HG03342 (cell line): ENCODE data around the gene ORM2.

Experiments used
- ATAC-seq: cut with Tn5 transposase; IDR thresholded peaks from one replicate; pipeline ENCODE4 v1.9.1; 2021; ENCODE audit warnings: mild to moderate bottlenecking, moderate library complexity; ENCODE audit not compliant: unreplicated experiment

ORM2 gene

GRCh38 chr9:114367772-114368569 lies 38.3 kb downstream of the ORM2 start:
- ATAC-seq, result no peak

GRCh38 chr9:114369216-114370130 lies 39.8 kb downstream of the ORM2 start:
- ATAC-seq, result no peak

- no peak for ATAC-seq
Measured at GRCh38 chr9:114370251-114370967, 40.7 kb downstream of the ORM2 start.

DNA sequence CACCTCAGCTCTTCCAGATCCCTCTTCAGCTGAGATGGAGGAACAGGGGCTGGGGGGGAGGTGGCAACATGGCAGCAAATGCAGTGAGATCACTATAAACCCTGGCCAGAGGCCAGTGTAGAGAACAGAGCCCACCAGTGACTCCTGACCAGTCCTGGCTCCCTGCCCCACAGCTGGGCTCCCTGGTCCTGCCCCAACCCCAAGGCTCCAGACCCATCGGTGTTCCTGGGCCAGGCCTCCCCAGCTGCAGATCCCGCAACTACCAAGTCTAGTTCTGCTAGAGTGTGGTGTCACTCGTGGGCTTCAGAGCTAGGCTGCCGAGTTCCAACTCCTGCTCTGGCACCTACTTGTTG lies 41.3 kb downstream of the ORM2 start:
- ATAC-seq, result no peak

- no peak for ATAC-seq
Measured at GRCh38 chr9:114371343-114371944, 41.8 kb downstream of the ORM2 start.

- no peak for ATAC-seq
Measured at GRCh38 chr9:114371973-114372917, 42.6 kb downstream of the ORM2 start.

DNA sequence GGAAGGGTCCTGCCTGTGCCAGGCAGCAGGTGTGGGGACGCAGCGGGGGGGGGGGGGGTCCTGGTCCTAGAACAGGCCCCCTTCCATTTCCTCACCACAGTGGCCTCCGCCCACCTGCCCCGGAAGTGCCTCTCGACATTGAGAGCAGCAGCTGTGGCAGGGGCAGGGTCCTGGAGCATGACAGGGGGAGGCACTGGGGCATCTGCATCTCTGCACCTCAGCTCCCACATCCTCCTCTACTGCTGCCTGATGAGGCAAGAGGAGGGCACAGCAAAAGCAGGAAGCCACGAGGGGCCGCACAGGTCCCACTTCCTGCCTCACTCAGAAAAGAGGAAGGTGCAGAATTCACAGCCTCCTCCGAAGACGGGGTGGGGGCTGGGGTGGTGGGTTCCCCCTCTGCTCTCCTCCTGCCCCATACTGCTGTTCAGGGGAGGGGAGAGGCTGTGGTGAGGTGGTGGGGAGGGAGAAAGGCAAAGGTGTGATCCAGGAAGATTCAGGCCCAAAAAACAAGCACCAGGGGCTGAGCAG lies 43.3 kb downstream of the ORM2 start:
- peak; percentile 95 for ATAC-seq

GRCh38 chr9:114373960-114374730 lies 44.5 kb downstream of the ORM2 start:
- ATAC-seq, result no peak

- ATAC-seq, result no peak
Measured at GRCh38 chr9:114374936-114375335, 45.3 kb downstream of the ORM2 start.

DNA sequence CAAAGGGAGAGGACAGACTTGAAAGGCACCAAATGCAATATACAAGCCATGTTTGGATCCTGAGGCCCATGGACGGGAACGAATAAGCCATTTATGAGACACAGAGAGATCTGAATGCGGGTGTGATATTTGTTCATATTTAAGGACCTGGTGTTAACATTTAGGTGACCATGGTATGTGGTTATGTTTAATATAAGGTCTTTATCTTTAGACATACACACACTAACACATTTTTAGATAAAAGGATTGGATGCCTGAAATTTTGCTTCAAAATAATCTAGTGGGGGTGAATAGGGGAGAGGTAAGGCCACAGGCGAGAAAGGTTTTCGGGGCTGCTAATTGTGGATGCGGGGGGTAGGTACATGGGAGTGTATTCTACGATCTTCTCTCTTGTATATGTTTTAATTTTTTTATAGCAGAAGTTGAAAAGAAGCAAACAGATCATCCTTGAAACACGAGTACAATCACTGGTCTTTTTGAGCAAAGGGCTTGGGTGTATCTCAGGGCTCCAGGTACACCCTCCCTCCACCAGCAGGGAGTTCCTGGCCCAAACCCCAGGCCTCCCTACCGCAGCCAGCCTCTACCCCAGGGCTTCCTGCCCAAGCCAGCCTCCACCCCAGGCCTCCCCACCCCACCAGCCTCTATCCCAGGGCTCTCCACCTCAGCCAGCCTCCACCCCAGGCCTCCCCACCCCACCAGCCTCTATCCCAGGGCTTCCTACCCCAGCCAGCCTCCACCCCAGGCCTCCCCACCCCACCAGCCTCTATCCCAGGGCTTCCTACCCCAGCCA lies 45.9 kb downstream of the ORM2 start:
- no peak for ATAC-seq

DNA sequence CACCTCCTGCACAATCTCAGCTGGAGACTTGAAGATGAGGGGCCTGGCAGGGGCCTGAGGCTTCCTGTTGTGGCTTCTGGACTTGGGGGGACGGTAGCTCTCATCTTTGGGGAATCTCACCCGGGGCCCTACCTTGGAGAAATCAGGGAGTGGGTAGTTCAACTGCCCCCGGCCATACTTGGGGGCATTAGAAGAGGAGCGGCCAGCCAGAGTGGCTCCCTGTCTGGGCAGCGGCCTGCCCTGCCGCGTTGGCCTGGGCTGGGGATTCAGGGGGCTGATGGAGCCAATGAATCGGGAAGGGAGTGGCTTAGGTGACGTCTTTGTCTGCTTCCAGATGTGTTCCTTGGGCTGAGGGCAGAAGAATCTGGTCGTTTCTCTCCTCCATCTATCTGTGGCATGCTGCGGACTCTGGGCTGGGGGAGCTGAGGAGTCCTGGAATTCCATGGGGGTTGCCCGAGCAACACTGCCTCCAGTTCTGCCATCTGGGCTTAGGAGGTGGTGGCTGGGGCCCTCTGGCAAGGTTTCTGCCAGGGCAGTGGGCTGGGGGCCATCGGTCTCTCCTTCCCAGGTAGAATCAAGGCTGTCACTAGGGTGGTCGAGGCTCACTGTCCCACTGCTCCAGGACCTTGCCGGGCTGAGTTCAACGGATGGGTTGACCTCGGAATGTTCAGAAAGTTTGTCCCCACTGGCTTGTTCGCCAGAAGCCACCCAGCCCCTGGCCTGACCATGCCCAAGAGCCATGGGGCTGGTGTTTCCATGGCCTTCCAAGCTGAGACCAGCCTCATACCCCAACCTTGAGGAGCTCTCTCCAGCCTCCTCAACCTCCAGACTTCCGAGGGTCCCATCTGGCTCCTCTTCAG lies 47.1 kb downstream of the ORM2 start:
- no peak for ATAC-seq

- ATAC-seq, result no peak
Measured at GRCh38 chr9:114378016-114378415, 48.3 kb downstream of the ORM2 start.

DNA sequence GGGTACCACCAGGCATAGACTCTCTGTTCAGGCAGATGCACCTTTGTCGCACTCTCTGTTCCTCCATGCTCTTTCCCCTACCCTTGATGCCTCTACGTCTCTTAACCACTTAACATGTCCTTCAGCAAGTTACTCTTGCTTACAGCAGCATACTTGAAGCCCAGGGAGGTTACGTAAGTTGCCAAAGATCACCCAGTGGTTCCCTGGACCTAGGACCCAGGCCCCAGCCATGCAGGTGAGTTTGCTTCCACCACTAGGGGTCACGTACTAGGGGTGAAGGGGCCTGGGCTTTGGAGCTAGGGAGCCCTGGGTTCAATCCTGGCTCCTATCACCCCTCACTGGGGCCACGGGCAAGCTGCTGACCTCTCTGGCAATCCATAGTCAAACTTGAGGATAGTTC lies 49.2 kb downstream of the ORM2 start:
- ATAC-seq, result no peak
